Activated naive CD4-positive, alpha-beta T cell treated with anti-CD3 and anti-CD28 coated beads, Interleukin-2, amount 50 U/mL, for 72 hours (primary cell): ENCODE results near the gene TMEM164. TPM values are rescaled to one million over a fixed set of nuclear protein-coding genes. Genes with fewer than 3 reads are reported as not detected.

Experiments
- ATAC-seq, 2 donors: fragments of 150-1000 bp; cut with Tn5 transposase; 2 replicates each; pipeline ENCODE4 v1.10.0; 2021; ENCODE audit warnings: mild to moderate bottlenecking in 2 of 2, moderate library complexity in 2 of 2
- DNase-seq, 2 donors: peaks; one replicate each; pipeline ENCODE4 v3.0.0; 2021 to 2022; ENCODE audit warnings: low spot score in 2 of 2
- H3K27ac Mint-ChIP-seq, 2 donors: one replicate each; pipeline ENCODE4 v1.8.0; 2022; ENCODE audit warnings: mild to moderate bottlenecking in 2 of 2, mixed read lengths in 2 of 2
- H3K36me3 Mint-ChIP-seq, 2 donors: one replicate each; pipeline ENCODE4 v1.8.0; 2022; ENCODE audit warnings: mixed read lengths in 2 of 2
- H3K9me3 Mint-ChIP-seq, 2 donors: one replicate each; pipeline ENCODE4 v1.8.0; 2022; ENCODE audit warnings: mixed read lengths in 2 of 2
- total RNA-seq, 2 donors: library from RNA; stranded (reverse); gene quantifications; one replicate each; pipeline ENCODE4 v1.2.3, GENCODE V29; 2022

Gene TMEM164
- total RNA-seq, 2 donors from 2014 or later, result 20.0 to 20.5 TPM

DNA sequence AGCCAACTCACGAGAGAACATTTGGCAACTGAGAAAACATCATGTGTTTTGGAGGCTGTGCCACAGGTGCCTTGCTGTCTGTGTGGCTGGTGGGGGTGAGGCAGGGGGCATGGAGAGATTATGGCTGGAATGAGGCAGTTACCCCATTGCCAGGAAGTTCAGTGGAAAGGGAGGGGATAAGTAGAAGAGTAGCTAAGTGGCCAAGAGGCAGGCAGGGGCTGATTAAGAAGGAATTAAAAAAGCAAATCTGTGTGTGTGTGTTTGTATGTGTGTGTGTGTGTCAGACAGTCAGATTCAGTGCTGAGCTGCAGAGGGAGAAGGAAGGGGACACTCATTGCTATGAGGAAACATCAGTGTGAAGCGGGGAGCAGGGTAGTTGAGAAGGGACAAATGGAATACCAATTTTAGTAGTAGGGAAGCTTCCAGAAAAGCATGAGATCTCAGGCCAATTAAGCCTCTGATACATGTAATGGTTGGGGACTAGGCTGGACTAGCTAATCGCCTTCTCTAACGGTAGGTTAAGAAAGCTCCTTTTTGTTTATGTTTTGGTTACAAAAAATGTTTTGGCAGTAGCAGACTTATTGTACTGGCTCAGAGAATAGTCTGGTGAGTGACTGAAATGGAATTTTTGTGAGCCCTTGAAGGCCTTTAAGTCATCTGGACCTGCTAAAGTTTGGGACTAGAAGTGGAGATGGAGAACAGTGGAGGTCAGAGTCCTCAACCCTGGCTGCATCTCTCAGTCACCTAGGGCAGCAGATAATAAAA, 18.5 kb downstream of the TMEM164 start:
- Mint-ChIP-seq H3K27ac (no peak overlapping the region), H3K36me3 (no peaks in the 10 kb centered on the region), H3K9me3 (no peaks in the 10 kb centered on the region)
- DNase-seq (no peak), ATAC-seq (no peak)

DNA sequence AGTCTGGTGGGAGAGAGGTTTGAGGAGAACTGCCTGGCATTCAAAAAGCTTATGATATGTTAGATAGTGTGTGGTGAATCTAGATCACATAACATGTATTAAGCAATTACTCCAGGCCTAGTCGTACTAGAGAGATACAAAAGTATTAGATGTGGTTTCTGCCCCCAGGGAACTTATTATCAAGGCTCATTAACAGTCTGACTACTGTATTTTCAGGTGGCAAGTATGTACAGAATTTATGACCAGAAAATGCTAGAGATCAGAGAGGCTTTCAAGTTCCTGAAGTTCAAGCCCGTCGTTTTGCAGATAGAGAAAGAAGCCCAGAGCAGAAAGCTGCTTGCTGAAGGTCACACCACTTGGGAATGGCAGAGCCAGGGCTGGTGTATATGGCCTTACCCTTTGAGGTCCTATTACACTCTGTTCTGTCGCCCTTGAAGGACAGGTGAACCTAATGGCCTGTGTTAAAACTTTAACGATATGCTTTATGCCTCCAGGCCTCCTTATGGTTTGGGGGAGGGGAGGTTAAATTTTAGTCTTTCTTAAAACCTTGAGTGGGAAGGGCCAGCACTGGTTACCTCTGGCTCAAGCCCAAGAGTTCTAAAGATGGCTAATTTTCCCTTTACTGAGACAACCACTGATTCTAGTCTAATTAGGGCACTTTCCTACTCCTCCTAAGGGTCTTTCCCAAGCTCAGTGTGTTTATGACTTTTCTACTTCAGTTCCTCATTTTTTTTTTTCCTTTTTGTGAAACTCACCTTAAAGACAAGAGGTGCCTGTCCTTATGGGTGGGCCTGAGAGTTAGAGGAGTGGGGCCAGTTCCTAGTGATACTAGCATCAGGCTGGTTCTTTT, 19.9 kb downstream of the TMEM164 start:
- no peak for ATAC-seq
- no peaks in the 10 kb centered on the region for H3K9me3 Mint-ChIP-seq
- no peak for DNase-seq
- no peaks in the 10 kb centered on the region for H3K36me3 Mint-ChIP-seq
- no peak overlapping the region for H3K27ac Mint-ChIP-seq

DNA sequence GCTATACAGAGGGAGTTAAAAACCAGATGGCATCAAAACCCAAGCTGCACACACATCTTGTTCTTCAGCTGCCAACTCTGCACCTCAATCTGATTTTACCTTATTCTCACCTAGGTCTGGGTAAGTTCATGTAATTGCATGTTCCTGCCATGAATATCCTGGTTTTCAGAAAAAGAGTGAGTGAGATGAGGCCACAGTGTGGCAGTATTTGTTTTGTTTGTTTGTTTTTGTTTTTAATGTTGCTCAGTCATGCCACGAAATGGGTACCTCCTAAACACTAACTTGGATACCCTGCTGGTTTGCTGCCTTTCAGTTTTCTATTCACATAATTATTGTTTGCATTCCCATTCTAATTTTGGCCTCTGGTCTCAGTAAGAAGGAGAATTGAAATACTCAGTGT, 22.5 kb downstream of the TMEM164 start:
- H3K36me3 Mint-ChIP-seq, result no peaks in the 10 kb centered on the region
- no peak overlapping the region for H3K27ac Mint-ChIP-seq
- no peak for ATAC-seq
- DNase-seq, result no peak
- H3K9me3 Mint-ChIP-seq, result no peaks in the 10 kb centered on the region

DNA sequence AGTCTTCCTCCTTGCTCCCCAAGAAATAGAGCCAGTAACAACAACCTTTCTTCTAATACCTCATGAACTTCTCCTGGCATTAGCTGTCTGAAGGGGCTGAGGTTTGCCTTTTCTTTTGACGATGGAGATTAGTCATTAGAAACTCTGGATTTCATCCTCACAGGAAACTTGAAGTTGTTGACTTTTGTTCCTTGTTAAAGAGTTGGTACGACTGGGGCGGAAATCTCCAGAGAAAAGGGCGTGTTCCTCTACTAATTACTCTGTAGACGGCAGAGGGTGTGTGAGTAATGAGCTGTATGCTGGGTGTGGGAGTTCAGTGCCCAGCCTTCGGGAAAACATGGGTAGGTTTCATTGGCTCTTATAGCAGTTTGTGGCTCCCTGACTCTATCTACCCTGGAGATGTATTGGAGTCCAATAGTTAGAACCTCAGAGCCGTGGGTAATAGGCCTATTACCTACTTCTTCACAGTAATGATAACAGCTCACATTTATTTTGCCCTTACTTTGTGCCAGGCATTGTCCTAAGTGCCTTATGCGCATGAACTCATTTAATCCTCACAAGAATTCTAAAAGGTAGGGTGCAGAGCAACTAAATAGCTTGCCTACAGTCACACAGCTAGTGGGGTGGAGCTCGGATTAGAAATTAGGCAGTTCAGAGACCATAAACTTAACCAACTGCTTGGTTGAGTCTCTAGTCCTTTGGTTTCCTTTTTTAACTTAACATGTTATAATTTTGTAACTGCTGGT, 23.4 kb downstream of the TMEM164 start:
- Mint-ChIP-seq H3K27ac (no peak overlapping the region), H3K9me3 (no peaks in the 10 kb centered on the region), H3K36me3 (no peaks in the 10 kb centered on the region)
- no peak for ATAC-seq
- no peak for DNase-seq

DNA sequence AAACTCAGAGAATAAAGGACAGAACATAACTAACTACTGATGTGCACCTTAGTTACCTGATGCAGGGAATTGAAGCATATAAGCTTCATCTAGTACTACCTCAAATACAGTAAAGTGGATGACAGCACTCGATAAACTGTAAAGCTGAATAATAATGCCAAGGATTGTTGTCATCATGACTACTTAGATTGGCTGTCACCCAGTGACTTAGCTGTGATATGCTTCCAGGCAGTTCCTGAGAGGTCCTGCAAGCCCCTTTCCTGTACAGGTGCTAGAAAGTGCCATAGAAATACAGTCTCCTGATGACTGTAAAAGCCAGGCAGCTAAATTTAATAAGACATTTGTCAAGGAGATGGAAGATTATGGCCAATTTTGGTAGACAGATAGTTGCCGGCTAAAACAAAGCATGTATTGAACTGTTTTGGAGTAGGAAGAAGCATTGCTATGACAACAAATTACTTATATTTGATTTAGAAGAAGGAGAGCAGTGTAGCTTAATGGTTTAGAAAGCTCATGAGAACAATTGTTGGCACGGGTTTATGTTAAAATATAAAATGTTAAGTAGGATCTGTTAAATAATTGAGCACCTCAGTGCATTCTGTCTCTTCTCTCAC, 29.7 kb downstream of the TMEM164 start:
- Mint-ChIP-seq H3K9me3 (no peaks in the 10 kb centered on the region), H3K27ac (no peak overlapping the region), H3K36me3 (no peaks in the 10 kb centered on the region)
- no peak for DNase-seq
- no peak for ATAC-seq

DNA sequence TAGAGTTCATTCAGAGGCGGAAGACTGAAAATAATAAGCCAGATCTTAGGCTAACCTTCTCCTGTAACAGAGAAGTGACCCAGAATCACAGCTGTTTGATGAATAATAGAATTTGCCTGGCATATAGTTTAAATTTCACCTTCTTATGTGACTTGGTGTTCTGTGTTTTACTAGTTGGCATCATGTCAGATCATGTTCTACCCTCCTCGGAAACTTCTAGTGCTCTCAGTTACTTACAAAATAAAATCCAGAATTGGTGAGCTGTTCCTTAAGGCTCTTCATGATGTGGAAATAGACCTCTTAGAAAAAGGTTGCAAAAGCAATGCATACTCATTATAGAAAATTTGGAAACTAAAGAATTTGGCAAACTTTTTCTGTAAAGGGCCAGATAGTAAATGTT, 31.1 kb downstream of the TMEM164 start:
- ATAC-seq (no peak), DNase-seq (no peak)
- H3K9me3 Mint-ChIP-seq, result no peaks in the 10 kb centered on the region
- H3K27ac Mint-ChIP-seq, result no peak overlapping the region
- no peaks in the 10 kb centered on the region for H3K36me3 Mint-ChIP-seq

DNA sequence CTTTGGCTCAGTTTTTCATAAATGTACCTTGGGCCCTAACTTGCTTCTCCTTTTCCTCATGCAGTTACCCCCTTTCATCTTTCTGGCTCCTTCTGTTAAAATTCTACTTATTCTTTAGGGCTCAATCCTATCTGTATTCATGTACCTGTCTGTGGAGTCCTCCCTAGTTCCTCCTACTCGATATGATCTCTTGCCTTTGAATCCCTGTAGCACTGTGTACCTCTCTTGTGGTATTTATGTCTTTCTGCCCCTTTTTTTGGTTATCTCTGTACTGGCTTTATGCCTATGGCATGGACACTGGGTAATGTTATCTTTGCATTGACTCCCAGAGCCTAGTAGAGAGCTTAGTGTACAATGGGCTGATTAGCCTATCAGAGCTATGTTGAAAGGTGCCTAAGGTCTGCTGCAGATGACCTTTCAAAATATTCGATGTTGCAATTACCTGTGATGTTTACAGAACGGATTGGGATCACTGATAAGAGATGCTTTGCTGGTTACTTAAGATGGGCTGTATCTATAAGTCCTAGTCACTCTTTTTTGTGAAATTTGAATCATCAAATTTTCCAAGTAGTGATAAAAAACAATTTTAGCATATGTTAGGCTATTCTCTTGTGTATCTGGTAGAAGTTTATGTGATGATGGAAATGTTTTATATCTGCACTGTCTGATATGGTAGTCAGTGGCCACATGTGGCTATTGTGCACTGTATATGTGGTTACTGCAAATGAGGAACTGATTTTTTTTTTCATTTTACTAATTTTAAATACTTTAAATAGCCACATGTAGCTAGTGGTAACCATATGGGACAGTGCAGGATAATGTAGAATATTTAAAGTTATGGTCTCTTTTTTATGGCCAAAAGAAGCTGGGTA, 33.5 kb downstream of the TMEM164 start:
- H3K9me3 Mint-ChIP-seq, result no peaks in the 10 kb centered on the region
- H3K27ac Mint-ChIP-seq, result peak overlapping the region in 1 of 2 donors; percentile 23
- DNase-seq, result no peak
- no peaks in the 10 kb centered on the region for H3K36me3 Mint-ChIP-seq
- no peak for ATAC-seq

DNA sequence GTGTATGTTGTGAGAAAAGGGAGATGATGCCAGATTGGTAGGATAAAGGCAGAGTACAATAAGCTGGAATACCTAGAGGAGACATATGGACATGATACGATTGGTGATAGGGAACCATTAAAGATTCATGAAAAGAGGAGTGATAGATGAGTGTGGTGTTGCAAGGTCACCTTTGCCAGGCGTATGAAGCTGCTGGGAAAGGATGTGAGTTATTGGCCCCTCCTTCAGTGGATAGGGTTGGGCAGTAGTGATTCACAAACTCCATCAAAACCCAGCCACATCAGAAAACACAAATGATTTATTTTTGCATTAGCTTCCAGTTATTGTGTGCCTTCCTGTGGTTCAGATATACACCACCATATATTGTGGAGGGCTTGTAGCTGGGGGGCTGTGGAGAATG, 34.3 kb downstream of the TMEM164 start:
- no peak for ATAC-seq
- Mint-ChIP-seq H3K36me3 (no peaks in the 10 kb centered on the region), H3K9me3 (no peaks in the 10 kb centered on the region), H3K27ac (no peak overlapping the region)
- DNase-seq, result no peak

DNA sequence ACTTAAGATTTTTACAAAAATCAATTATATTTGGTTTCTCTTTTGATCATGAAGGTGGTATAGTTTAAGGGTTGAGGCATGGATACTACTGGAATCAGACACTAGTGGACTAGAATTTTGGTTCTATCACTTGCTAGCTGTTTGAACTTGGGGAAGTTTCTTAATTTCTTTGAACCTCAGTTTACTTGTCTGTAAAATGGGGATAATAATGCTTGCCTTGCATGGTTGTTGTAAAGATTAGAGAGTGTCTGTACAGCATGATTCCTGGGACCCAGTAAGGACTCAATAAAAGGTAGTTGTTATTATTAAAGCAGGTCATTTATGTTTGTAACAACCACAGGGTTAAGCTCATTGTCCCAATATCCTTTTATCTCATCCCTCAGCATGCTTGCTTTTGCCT, 36.0 kb downstream of the TMEM164 start:
- no peaks in the 10 kb centered on the region for H3K36me3 Mint-ChIP-seq
- no peak overlapping the region for H3K27ac Mint-ChIP-seq
- ATAC-seq, result no peak
- no peaks in the 10 kb centered on the region for H3K9me3 Mint-ChIP-seq
- no peak for DNase-seq

DNA sequence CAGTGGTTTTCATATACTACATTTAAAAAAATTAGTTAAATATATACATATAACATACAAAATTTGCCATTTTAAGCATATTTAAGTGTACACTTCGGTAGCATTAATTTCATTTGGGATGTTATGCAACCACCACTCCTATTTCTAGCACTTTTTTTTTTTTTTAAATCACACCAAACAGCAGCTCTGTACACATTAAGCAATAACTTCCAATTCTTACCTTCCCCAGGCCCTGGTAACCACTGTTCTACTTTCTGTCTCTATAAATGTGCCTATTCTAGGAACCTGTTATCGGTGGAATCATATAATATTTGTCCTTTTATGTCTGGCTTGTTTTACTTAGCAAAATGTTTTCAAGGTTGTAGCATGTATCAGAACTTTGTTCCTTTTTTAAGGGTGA, 39.1 kb downstream of the TMEM164 start:
- no peak for DNase-seq
- Mint-ChIP-seq H3K36me3 (no peaks in the 10 kb centered on the region), H3K27ac (no peak overlapping the region), H3K9me3 (no peaks in the 10 kb centered on the region)
- no peak for ATAC-seq

DNA sequence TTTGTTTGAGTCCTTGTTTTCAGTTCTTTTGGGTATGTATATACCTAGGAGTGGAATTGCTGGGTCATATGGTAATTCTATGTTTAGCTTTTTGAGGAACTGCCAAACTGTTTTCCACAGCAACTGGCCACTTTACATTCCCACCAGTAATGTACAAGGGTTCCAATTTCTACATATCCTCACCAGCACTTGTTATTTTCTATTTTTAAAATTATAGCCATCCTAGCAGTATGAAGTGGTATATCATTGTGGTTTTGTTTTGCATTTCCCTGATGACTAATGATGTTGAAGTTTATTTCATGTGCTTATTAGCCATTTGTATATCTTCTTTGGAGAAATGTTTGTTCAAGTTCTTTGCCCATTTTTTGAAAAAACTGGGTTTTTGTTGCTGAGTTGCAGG, 39.6 kb downstream of the TMEM164 start:
- DNase-seq, result no peak
- no peaks in the 10 kb centered on the region for H3K9me3 Mint-ChIP-seq
- no peaks in the 10 kb centered on the region for H3K36me3 Mint-ChIP-seq
- ATAC-seq, result no peak
- no peak overlapping the region for H3K27ac Mint-ChIP-seq

DNA sequence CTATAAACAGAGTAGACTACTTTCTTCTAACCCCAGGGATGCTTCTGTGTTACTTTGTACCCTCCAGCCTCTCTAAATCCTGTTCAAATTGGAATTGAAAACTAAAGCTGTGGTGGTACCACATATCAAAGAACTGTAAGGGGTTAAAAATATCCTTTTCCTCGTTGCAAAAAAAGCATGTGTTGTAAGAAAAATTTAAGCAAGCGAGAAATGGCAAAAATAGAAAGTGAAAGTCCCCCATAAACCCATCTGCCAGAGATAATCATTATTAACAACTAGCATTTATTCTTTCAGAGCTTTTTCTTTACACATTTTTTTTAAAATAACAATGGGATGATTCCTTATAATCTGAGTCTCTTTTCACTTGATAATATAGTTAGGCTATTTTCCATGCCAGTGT, 40.6 kb downstream of the TMEM164 start:
- no peaks in the 10 kb centered on the region for H3K36me3 Mint-ChIP-seq
- DNase-seq (no peak), ATAC-seq (no peak)
- no peak overlapping the region for H3K27ac Mint-ChIP-seq
- no peaks in the 10 kb centered on the region for H3K9me3 Mint-ChIP-seq

DNA sequence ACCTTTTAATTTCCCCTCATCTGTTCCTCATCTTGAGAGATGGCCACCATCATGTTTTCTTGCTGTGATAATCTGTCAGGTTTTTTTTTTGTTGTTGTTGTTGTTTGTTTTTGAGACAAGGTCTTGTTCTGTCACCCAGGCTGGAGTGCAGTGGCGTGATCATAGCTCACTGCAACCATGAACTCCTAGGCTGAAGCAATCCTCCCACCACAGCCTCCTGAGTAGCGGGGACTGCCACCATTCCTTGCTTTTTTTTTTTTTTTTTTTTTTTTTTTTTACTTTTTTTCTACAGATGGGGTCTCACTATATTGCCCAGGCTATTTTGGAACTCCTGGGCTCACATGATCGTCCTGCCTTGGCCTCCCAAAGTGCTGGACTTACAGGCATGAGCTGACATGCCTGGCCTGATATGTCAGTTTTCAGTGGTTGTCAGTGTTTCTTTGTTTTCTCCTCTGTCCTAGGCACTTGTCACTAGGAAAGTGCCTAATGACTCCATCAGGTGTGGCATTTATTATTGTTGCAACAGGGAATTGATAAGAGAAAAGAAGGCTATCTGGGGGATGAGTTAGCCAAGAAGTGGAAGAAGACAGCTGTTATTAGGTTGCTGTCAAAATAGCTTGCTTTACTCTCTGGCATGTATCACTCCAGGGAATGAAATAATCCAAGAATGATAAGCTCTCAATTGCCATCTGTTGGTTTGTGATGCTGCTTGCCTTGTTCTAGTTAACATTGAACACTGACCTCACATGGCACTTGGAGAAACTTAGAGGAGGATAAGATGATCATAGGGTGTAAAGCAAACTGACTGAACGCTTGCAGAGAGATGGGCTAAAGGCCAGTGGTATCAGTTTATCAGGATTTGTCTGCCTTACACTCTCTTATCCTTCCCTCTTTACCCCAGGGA, 41.7 kb downstream of the TMEM164 start:
- no peak overlapping the region for H3K27ac Mint-ChIP-seq
- ATAC-seq (no peak), DNase-seq (no peak)
- peaks cover 0 to 3% of the 10 kb centered on the region in 2 donors for H3K36me3 Mint-ChIP-seq
- no peaks in the 10 kb centered on the region for H3K9me3 Mint-ChIP-seq

DNA sequence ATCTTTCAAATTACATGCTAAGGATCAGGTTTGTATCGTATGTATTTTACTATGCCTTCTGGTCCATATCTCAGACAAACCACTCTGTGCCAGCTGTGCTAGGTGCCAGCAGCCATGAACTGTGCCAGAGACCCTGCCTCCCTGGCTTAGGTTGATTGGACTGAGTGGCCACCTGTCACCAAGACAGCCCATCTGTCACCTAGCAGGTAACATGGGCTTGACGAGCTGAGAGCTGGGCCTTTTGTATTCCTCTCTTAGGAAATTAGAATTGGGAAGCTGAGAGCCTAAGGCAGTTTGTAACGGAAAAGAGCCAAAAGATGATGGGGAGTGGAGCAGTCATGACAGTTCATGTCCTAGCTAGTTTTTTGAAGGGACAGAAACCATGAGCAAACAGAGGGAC, 42.5 kb downstream of the TMEM164 start:
- Mint-ChIP-seq H3K27ac (peak overlapping the region in 1 of 2 donors; percentile 82), H3K9me3 (no peaks in the 10 kb centered on the region), H3K36me3 (peaks cover 0 to 6% of the 10 kb centered on the region in 2 donors)
- ATAC-seq, result no peak
- DNase-seq, result no peak

DNA sequence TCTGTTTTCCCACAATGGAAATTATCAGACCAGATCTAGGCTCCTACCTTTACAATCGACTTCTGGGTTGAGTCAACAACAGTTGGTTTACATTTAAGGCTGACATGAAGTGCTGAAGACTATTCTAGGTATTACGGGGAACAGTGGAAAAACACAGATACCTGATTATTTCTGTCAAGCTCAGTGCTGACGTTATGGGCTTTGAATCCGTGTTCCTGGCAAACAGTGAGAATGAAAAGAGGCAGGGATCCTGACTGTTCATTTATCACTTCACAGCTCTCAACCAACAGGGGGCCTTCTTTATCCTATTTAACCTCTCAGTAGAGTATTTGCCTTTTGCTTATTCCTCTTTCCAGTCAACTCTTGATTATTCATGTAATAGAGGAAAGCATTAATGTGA, 43.1 kb downstream of the TMEM164 start:
- peaks cover 0 to 6% of the 10 kb centered on the region in 2 donors for H3K36me3 Mint-ChIP-seq
- H3K9me3 Mint-ChIP-seq, result no peaks in the 10 kb centered on the region
- ATAC-seq, result no peak
- DNase-seq, result no peak
- H3K27ac Mint-ChIP-seq, result no peak overlapping the region
